Mesenchymal stem cell (in vitro differentiated cells and primary cell): ENCODE measurements around the gene CD4.

Source experiments
- DNase-seq: peaks from one replicate; pipeline ENCODE4 v3.0.0-alpha.2; 2013
- H2AFZ ChIP-seq: one replicate; pipeline ENCODE4 v1.6.1; 2013; ENCODE audit warnings: low read depth, mild to moderate bottlenecking, control low read depth, inconsistent platforms, low read length, moderate library complexity
- H2AK5ac ChIP-seq: 2 replicates; pipeline ENCODE4 v1.6.1; 2013; ENCODE audit warnings: low read length, moderate library complexity, mild to moderate bottlenecking, inconsistent platforms; ENCODE audit not compliant: severe bottlenecking
- H2BK120ac ChIP-seq: one replicate; pipeline ENCODE4 v1.6.1; 2013; ENCODE audit warnings: low read depth, mild to moderate bottlenecking, inconsistent platforms, low read length, moderate library complexity
- H2BK12ac ChIP-seq, 2 experiments: one replicate each; pipeline ENCODE4 v1.6.1; 2013; ENCODE audit warnings: inconsistent platforms in 2 of 2, low read length in 2 of 2, mild to moderate bottlenecking in 2 of 2, moderate library complexity in 2 of 2, control low read depth in 1 of 2
- H2BK15ac ChIP-seq: one replicate; pipeline ENCODE4 v1.6.1; 2013; ENCODE audit warnings: mild to moderate bottlenecking, low read depth, inconsistent platforms; ENCODE audit not compliant: poor library complexity, severe bottlenecking
- H2BK5ac ChIP-seq: 2 replicates; pipeline ENCODE4 v1.6.1; 2013; ENCODE audit warnings: low read depth, mild to moderate bottlenecking, low read length, control low read depth, inconsistent platforms; ENCODE audit not compliant: poor library complexity, severe bottlenecking
- H3K14ac ChIP-seq, 2 experiments: one replicate each; pipeline ENCODE4 v1.6.1; 2013; ENCODE audit warnings: inconsistent platforms in 2 of 2, low read length in 2 of 2, control low read depth in 1 of 2, mild to moderate bottlenecking in 1 of 2, moderate library complexity in 1 of 2
- H3K18ac ChIP-seq, 2 experiments: one replicate each; pipeline ENCODE4 v1.6.1; 2013; ENCODE audit warnings: inconsistent platforms in 2 of 2, low read length in 2 of 2, control low read depth in 1 of 2, low read depth in 1 of 2, mild to moderate bottlenecking in 1 of 2
- H3K23ac ChIP-seq, 2 experiments: one replicate each; pipeline ENCODE4 v1.6.1; 2013; ENCODE audit warnings: inconsistent platforms in 2 of 2, low read length in 2 of 2, mild to moderate bottlenecking in 2 of 2, moderate library complexity in 2 of 2, control low read depth in 1 of 2
- H3K27ac ChIP-seq: 2 replicates; pipeline ENCODE4 v1.5.1; 2013; ENCODE audit warnings: mild to moderate bottlenecking, moderate library complexity, low read length, control low read depth, inconsistent platforms; ENCODE audit not compliant: poor library complexity, severe bottlenecking
- H3K27me3 ChIP-seq, 2 experiments: 2 replicates each; pipeline versions ENCODE4 v1.6.1 to v1.7.0; 2013; ENCODE audit warnings: low read length in 2 of 2, mild to moderate bottlenecking in 2 of 2, moderate library complexity in 2 of 2, control low read depth in 1 of 2, inconsistent platforms in 1 of 2; ENCODE audit not compliant: control insufficient read depth in 1 of 2, insufficient read depth in 1 of 2
- H3K36me3 ChIP-seq, 2 experiments: 2 replicates each; pipeline versions ENCODE4 v1.6.1 to v1.7.0; 2013; ENCODE audit warnings: low read length in 2 of 2, control low read depth in 1 of 2, inconsistent platforms in 1 of 2, low read depth in 1 of 2, mild to moderate bottlenecking in 1 of 2; ENCODE audit not compliant: insufficient read depth in 2 of 2, control insufficient read depth in 1 of 2
- H3K4ac ChIP-seq, 2 experiments: one replicate each; pipeline ENCODE4 v1.6.1; 2013; ENCODE audit warnings: inconsistent platforms in 2 of 2, low read length in 2 of 2, mild to moderate bottlenecking in 2 of 2, moderate library complexity in 2 of 2, control low read depth in 1 of 2, low read depth in 1 of 2
- H3K4me1 ChIP-seq: 2 replicates; pipeline ENCODE4 v1.6.1; 2013; ENCODE audit warnings: low read depth, low read length, control low read depth; ENCODE audit not compliant: control insufficient read depth, insufficient read depth
- H3K4me2 ChIP-seq: 2 replicates; pipeline ENCODE4 v1.6.1; 2013; ENCODE audit warnings: low read length, mild to moderate bottlenecking, inconsistent platforms; ENCODE audit not compliant: poor library complexity, severe bottlenecking
- H3K4me3 ChIP-seq, 2 experiments: 2 replicates each; pipeline versions ENCODE4 v1.5.1 to v1.7.0; 2013; ENCODE audit warnings: low read length in 2 of 2, mild to moderate bottlenecking in 2 of 2, control low read depth in 1 of 2, low read depth in 1 of 2; ENCODE audit not compliant: insufficient read depth in 1 of 2
- H3K79me1 ChIP-seq: replicated peaks from 2 replicates; pipeline ENCODE4 v1.6.1; 2013; ENCODE audit warnings: mild to moderate bottlenecking, control low read depth, low read length, inconsistent platforms; ENCODE audit not compliant: poor library complexity, severe bottlenecking
- H3K9ac ChIP-seq: 2 replicates; pipeline ENCODE4 v1.7.0; 2013; ENCODE audit warnings: mild to moderate bottlenecking, low read length, moderate library complexity
- H3K9me3 ChIP-seq: 2 replicates; pipeline ENCODE4 v1.7.0; 2013; ENCODE audit warnings: mild to moderate bottlenecking, low read length; ENCODE audit not compliant: control insufficient read depth
- H4K8ac ChIP-seq: one replicate; pipeline ENCODE4 v1.6.1; 2013; ENCODE audit warnings: inconsistent platforms, mild to moderate bottlenecking, low read length, moderate library complexity
- H4K91ac ChIP-seq: one replicate; pipeline ENCODE4 v1.6.1; 2013; ENCODE audit warnings: mild to moderate bottlenecking, low read length, inconsistent platforms
- WGBS: methylation state at CpG from one replicate; pipeline ENCODE4 v1.1.7; 2013; ENCODE audit warnings: mixed read lengths; 5-methylcytosine and 5-hydroxymethylcytosine counted together

The CD4 gene

DNA sequence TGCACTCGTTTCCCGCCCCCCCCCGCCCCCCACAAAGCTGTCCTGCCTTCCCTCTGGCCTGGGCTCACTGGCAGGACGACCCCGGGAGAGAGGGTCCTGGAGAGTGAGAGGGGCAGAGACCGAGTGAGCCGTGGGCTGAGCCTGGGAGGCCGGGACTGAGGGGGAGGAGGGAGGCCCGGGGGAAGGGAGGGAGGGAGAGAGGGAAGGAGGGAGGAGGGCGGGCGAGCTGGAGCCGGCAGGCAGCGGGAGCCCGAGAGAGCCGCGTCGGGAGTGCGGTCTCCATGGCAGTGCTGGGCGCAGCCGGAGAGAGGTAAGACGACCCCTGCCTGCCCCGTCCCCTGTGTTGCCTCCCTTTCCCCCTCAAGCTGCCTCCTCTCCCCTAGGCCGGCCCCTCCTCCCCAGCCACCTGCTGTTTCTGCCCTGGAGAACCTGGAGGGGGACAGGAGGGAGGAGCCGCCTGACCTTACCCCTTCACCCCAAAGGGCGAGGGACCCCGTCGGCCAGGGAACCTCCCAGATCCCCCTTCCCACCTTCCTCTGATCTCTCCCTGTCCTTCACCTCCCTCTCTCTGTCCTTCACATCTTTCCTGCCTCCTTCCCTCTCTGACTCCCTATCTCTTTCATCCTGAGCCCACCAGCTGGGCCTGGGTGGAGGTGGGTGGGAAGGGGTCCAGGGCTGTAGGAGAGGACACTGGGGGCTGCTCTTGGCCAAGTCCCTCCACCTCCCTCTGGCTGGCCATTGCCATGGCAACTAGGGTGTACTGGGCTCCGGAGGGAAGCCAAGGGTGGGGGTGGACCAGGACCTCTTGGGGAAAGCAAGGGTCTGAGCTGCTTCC is 32.5 kb downstream of the CD4 start, which contains the start of gene GPR162:
GPR162 (plus strand) TSS at position 231 of the 835 bp plus-strand sequence. CDS start 2,078 bp downstream, outside the sequence.
- Histone ChIP-seq H3K14ac (peak within 1 kb of the TSS in 1 of 2 experiments; percentile 90), H3K4me1 (peaks cover 44% of the 10 kb centered on the region), H3K4me2 (peak within 1 kb of the TSS; percentile 74), H3K4ac (peak within 1 kb of the TSS; percentile 49 to 69), H4K8ac (peak within 1 kb of the TSS; percentile 45), H2BK12ac (peak within 1 kb of the TSS; percentile 62 to 90), H2AK5ac (peak within 1 kb of the TSS; percentile 3), H3K27ac (no peak within 1 kb of the TSS), H2BK120ac (peak within 1 kb of the TSS; percentile 81), H3K9me3 (no peaks in the 10 kb centered on the region), H3K79me1 (peaks cover 9% of the 10 kb centered on the region), H4K91ac (peak within 1 kb of the TSS; percentile 88), H3K23ac (peak within 1 kb of the TSS in 1 of 2 experiments; percentile 66), H3K9ac (peak within 1 kb of the TSS; percentile 42), H2BK5ac (no peak within 1 kb of the TSS), H3K27me3 (peaks cover 22 to 49% of the 10 kb centered on the region in 2 experiments), H2AFZ (no peak within 1 kb of the TSS), H3K18ac (peak within 1 kb of the TSS; percentile 73 to 91), H3K4me3 (peak within 1 kb of the TSS; percentile 58 to 68), H2BK15ac (peak within 1 kb of the TSS; percentile 82), H3K36me3 (peaks cover 0 to 7% of the 10 kb centered on the region in 2 experiments)
- WGBS: 0% methylated on average over 5 of the region's 28 CpGs
- peak; percentile 74 for DNase-seq

DNA sequence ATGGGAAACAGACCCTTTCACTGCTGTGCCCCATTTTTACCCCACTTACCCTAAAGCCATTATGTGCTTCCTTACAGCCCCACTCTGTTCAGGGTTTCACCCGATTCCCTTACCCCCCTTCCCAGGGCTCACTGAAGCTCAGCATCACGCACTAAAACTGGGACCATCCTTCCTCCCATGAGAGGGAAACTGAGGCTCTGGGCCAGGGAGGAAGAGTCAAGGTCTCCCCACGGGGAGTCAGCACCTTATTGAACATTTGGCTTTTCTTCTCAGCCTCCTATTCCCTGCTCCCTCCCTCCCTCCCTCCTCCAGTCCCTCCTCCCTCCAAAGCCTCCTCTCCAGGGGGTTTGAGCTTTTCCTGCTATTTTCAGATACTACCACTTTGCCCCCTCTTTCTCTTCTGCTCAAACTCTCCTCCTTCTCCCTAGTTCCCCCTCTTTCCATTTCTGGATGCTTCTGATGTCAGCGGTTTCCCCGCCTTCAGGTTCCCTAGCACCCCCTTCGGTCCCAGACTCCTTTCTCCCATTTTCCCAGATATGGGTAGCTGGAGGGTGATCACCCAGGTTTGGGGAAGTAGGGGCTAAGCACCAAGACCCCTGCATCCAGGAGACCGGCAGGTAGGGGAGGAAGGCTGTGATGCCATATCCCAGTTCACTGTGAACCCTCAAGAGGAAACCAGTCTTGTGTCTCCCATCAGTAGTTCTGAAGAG is 33.3 kb downstream of the CD4 start:
- peak overlapping the region; percentile 74 for H3K4me2 ChIP-seq
- H3K36me3 ChIP-seq: peaks cover 0 to 7% of the 10 kb centered on the region in 2 experiments
- H4K91ac ChIP-seq: peak overlapping the region; percentile 88
- no peaks in the 10 kb centered on the region for H3K9me3 ChIP-seq
- H3K4me1 ChIP-seq: peaks cover 51% of the 10 kb centered on the region
- H3K79me1 ChIP-seq: peaks cover 15% of the 10 kb centered on the region
- no peak overlapping the region for H3K14ac ChIP-seq
- H4K8ac ChIP-seq: no peak overlapping the region
- H3K18ac ChIP-seq: peak overlapping the region in 1 of 2 experiments; percentile 42
- no peak overlapping the region for H3K27ac ChIP-seq
- H3K27me3 ChIP-seq: peaks cover 22 to 46% of the 10 kb centered on the region in 2 experiments
- peak overlapping the region; percentile 3 for H2AK5ac ChIP-seq
- no peak overlapping the region for H2AFZ ChIP-seq
- no peak for DNase-seq
- 50% methylated on average over 5 of the region's 7 CpGs for WGBS
- H2BK5ac ChIP-seq: no peak overlapping the region
- peak overlapping the region in 1 of 2 experiments; percentile 24 for H3K4ac ChIP-seq
- H3K23ac ChIP-seq: no peak overlapping the region
- H2BK12ac ChIP-seq: no peak overlapping the region
- H2BK15ac ChIP-seq: no peak overlapping the region
- no peak overlapping the region for H3K9ac ChIP-seq
- no peak overlapping the region for H2BK120ac ChIP-seq
- H3K4me3 ChIP-seq: no peak overlapping the region

DNA sequence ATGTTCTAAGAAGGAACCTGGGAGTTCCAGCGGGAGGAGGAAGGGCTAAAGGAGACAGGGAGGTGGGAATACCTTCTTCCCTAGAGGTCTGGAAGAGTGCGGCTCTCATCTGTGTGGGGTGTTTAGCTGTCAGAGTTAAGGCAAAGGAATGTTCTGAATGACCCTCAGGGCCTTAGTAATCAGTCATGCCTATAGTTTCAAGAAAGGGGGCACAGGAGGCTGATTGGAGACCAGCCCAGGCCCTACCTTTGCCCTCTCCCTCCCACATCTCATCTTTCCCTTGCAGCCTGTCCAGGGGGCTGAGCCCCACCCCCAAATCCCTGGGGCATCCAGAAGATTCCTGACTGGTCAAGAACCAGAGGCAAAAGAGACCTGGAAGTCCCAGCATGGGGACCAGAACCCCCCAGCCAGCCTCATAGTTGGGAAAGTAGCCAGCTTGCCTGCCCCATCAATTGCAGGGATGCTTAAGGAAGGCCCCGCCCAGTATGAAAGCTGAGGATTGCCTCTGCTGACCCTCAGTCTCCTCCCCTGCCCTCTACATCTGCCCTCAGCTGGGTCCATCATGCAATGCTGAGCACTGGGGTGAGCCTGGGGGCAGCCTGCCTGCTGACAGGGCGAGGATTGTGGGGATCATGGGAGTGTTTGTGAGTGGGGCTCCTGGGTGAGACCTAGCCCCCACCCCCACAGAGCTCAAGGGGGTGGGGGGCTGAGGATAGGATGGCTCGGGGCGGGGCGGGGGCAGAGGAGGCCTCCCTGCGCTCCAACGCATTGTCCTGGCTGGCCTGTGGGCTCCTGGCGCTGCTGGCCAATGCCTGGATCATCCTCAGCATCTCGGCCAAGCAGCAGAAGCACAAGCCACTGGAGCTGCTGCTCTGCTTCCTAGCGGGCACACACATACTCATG is 34.1 kb downstream of the CD4 start:
- no peak overlapping the region for H2BK5ac ChIP-seq
- H3K14ac ChIP-seq: peak overlapping the region in 1 of 2 experiments; percentile 47
- peak overlapping the region in 1 of 2 experiments; percentile 45 for H2BK12ac ChIP-seq
- H3K9ac ChIP-seq: no peak overlapping the region
- no peak overlapping the region for H3K27ac ChIP-seq
- no peak overlapping the region for H2AFZ ChIP-seq
- peaks cover 22 to 45% of the 10 kb centered on the region in 2 experiments for H3K27me3 ChIP-seq
- no peak overlapping the region for H3K4me3 ChIP-seq
- no peak overlapping the region for H3K4me2 ChIP-seq
- H3K4me1 ChIP-seq: peaks cover 53% of the 10 kb centered on the region
- no peak overlapping the region for H4K8ac ChIP-seq
- H3K36me3 ChIP-seq: peaks cover 0 to 7% of the 10 kb centered on the region in 2 experiments
- no peak for DNase-seq
- H2BK15ac ChIP-seq: no peak overlapping the region
- H3K23ac ChIP-seq: peak overlapping the region in 1 of 2 experiments; percentile 43
- no peak overlapping the region for H2BK120ac ChIP-seq
- no peak overlapping the region for H3K4ac ChIP-seq
- H3K9me3 ChIP-seq: no peaks in the 10 kb centered on the region
- WGBS: 82% methylated on average over 10 of the region's 12 CpGs
- no peak overlapping the region for H3K18ac ChIP-seq
- peaks cover 15% of the 10 kb centered on the region for H3K79me1 ChIP-seq
- peak overlapping the region; percentile 3 for H4K91ac ChIP-seq
- no peak overlapping the region for H2AK5ac ChIP-seq
